H1 (cell line): ENCODE data around the gene PSMB5. TPM values are rescaled to one million over a fixed set of nuclear protein-coding genes. Genes with fewer than 3 reads are reported as not detected.

ENCODE experiments used
- ASH2L ChIP-seq: fragments of 200-600, 300-600 bp; sonication (generic); IDR thresholded peaks from one replicate; pipeline ENCODE4 v1.7.1; 2017; ENCODE audit warnings: low read length
- CBX5 ChIP-seq: fragments of 300-800, 300-1000 bp; sonication (generic); IDR thresholded peaks from 2 replicates; pipeline ENCODE4 v1.7.1; 2016; ENCODE audit warnings: antibody characterized with exemption, low read length, low read depth
- CTBP2 ChIP-seq: IDR thresholded peaks from 2 replicates; pipeline ENCODE4 v1.7.0; 2011; ENCODE audit warnings: borderline replicate concordance, mild to moderate bottlenecking, moderate library complexity, mixed read lengths, low read length; ENCODE audit not compliant: insufficient read depth, insufficient read length
- EZH2 ChIP-seq: fragments of 200-600 bp; sonication (generic); IDR thresholded peaks from 2 replicates; pipeline ENCODE4 v1.7.1; 2012; ENCODE audit warnings: low read depth, mild to moderate bottlenecking, moderate library complexity, low read length, inconsistent platforms; ENCODE audit not compliant: severe bottlenecking
- MAFK ChIP-seq: IDR thresholded peaks from 2 replicates; pipeline ENCODE4 v1.6.1; 2012; ENCODE audit warnings: low read depth, mild to moderate bottlenecking, improper control_type of control experiment, low read length
- NRF1 ChIP-seq: IDR thresholded peaks from 2 replicates; pipeline ENCODE4 v1.6.1; 2011; ENCODE audit warnings: mild to moderate bottlenecking, low read depth, low read length, improper control_type of control experiment
- SAP30 ChIP-seq: fragments of 300-600 bp; sonication (generic); IDR thresholded peaks from 2 replicates; pipeline ENCODE4 v1.7.1; 2012; ENCODE audit warnings: low read length, moderate library complexity, mild to moderate bottlenecking, inconsistent platforms; ENCODE audit not compliant: insufficient read depth, insufficient replicate concordance
- polyA plus RNA-seq, 7 experiments: library from polyadenylated mRNA; depleted of rRNA in 3 of 7; stranded (reverse) in 5 of 7; unstranded in 2 of 7; fragments of >200 nt in 5 of 7; fragments of 200-250 nt in 2 of 7; gene quantifications; 1 replicate in 5 of 7; 2 replicates in 1 of 7; 4 replicates in 1 of 7; pipeline versions ENCODE4 v1.2.1 to v1.2.3, GENCODE V29; 2011 to 2013; ENCODE audit warnings: missing spikeins in 2 of 7, mixed read lengths in 2 of 7
- total RNA-seq: library from RNA; stranded (reverse); fragmentation: NEBNext Ultra II Directional; extraction: Animal tissue kit (Norgen Biotek cat#: 25700); gene quantifications from 2 replicates; pipeline ENCODE4 v1.2.1, GENCODE V29; 2021

The PSMB5 gene
- total and polyA plus RNA-seq, 2 of the 8 experiments (the other 6 are each of a cell fraction or from before 2014, with no cell fraction given) = 254 to 510 TPM

DNA sequence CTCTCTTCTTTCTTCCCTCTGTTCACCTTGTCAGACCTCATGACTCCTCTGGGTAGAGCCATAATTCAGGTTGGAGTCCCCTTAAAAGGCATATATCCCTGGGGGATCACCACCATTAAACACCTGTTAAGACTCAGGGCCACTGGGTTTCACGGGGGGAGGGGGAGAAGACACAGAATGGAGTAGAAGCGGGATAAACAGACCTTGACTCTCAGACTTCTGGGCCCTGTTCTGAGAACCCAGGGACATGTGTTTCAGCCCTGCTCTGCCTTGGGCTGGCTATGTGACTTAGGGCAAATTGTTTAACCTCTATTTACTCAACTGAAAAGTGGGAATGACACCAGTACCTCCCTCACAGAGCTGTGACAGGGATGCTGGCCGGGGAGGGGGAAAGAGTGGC, 18.0 kb upstream of the PSMB5 start (continued):
- TF ChIP-seq CBX5 = no peak
- TF ChIP-seq ASH2L = no peak
- TF ChIP-seq SAP30 = no peak
- no peak for TF ChIP-seq EZH2
- TF ChIP-seq NRF1 = no peak
- no peak for TF ChIP-seq CTBP2
- no peak for TF ChIP-seq MAFK
